DMS153 treated with DMSO at 0.1 percent for 48 hours (cell line): ENCODE data around the gene DUSP1.
"Not testable (repeated sequence)": the region's sequence is repeated elsewhere in the genome, so short reads cannot be mapped to it uniquely, and the experiment has no call there.

Experiments used
- DNase-seq: peaks from one replicate; lab custom pipeline; 2025; ENCODE audit not compliant: unreplicated experiment; lab: John Stamatoyannopoulos, UW

Gene DUSP1

GRCh38 chr5:172798422-172799215 lies 27.6 kb upstream of the DUSP1 start:
- no peak for DNase-seq

DNA sequence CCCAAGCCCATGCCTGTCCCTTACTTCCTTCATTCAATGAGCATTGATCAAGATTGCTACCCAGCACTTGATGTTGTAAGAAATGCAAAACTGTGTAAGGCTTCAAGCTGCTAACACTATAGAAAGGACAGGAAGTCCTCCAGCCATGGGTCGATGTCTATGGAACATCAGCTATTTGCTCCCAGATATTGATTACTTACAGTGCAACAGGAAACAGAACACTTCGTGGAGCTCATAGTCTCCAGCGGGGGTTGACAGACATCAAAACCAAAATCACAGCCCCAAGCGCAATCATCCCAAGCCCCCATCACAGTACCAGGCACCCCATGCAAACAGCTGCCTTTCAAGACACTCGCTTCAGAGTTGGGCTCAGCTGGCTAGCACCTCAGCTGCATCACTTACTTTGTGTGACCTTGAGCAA lies 26.8 kb upstream of the DUSP1 start:
- no peak for DNase-seq

DNA sequence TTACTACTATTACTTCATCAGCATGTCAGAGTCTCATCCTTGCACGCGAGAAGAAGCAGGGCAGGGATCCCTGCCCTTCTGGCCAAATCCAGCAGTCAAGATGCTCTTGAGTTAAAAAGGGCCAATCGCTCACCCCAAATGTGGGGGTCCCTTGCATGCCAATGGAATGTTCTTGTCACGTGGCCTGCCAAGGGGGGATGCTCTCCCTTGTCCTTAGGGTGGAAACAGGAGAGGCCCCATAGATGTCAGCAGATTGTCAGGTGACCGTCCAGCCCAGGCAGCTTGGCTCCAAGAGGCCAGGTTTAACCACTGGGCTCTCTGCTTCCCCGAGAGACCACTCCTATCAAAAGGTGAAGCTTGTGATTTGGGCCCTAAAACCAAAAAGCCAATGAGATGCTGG lies 25.3 kb upstream of the DUSP1 start:
- DNase-seq, result no peak

GRCh38 chr5:172795318-172795977 lies 24.5 kb upstream of the DUSP1 start:
- no peak for DNase-seq

- DNase-seq, result no peak
Observed at GRCh38 chr5:172793577-172794488, 22.8 kb upstream of the DUSP1 start.

DNA sequence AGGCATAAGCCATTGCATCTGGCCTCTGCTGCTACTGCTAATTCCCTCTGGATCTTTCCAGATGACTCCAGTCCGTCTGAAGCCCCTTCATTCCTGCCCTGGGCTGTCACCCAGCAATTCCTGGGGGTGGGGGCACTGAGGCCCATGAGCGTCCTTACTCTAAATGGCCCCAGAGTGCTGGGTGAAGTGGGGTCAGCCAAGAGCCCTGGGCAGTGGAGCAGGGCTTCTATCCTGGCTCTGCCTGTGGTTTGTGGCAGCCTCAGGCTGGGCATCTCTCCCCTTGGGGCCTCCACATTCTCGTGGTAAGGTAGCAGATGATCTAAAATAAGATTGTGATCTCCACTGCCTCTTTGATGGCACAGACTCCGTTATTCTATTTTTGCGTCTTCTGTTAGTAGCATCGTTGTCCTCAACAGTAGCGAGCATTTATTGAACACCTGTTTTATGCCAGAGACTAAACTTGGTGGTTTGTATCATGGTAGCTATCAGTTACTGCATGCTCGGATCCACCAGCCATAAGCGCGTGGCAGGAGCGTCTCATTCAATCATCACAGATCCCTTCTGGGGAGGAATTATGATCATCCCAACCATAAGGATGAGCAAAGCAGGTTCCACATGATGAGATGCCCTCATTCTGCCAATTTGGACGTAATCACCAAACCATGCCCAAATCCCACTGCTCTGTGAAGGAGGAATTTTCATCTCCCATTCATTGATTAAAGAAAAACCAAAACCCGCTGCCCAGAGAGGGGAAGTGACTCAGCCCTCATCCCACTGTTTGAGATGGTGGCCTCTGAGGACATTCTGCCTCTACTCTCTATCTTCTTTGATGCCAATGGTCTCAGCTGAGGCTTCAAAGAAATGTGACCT lies 21.9 kb upstream of the DUSP1 start:
- DNase-seq, result no peak

- no peak for DNase-seq
Observed at GRCh38 chr5:172791726-172792445, 20.9 kb upstream of the DUSP1 start.

GRCh38 chr5:172791286-172791685 lies 20.3 kb upstream of the DUSP1 start:
- no peak for DNase-seq

DNA sequence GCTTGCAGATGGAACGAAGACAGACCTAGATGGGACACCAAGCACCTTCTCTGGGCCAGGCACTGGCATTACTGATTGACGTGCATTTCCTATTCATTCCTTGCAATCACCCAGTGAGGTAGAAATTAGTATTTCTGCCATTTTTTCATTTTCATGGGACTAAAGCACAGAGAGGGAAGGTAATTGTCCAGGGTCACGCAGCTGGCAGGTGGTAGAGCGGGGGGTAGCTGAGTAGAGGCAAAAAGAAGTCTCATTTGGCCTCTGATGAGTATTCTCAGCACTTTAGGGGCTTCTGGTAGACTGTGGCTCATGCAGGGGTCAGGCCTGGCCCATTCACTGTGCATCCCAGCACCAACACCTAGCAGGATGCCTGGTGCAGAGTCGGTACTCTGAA lies 19.5 kb upstream of the DUSP1 start:
- no peak for DNase-seq

DNA sequence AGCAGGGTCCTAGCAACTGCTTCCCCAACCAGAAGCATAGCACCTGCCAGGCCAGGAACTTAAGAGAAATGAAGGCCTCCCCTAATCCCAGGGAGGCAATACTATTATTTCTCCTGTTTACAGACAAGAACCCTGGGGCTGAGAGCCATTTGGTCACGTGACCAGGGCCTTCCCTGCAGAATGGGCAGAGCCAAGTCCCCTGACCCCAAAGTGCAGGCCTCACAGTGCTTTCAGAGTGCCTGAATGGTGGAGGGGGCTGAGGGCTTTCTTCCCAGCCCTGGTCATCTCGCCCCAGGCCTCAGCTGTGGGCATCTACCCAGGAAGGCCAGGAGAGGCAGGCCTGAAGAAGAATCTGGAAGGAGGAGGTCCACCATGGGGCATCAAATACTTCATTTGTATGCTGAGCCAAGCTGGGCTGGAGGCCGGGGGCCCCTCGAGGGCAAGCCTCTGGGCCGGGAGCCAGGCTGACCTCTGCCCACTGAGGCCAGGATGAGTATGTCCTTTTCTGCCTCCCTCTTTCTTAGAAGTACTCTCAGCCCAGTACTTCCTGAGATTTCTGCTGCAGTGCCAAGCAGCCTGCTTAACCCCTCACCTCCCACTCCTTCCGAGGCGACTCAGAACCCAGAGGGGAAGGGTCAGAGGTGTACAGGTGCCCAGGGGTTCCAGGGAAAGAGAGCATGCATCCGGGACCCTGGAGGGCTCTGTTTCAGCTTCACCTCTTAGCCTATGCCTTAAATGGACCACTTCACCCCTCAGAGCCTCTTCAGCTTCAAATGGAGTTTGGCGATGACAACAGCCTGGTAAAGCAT lies 18.9 kb upstream of the DUSP1 start:
- DNase-seq, result no peak

DNA sequence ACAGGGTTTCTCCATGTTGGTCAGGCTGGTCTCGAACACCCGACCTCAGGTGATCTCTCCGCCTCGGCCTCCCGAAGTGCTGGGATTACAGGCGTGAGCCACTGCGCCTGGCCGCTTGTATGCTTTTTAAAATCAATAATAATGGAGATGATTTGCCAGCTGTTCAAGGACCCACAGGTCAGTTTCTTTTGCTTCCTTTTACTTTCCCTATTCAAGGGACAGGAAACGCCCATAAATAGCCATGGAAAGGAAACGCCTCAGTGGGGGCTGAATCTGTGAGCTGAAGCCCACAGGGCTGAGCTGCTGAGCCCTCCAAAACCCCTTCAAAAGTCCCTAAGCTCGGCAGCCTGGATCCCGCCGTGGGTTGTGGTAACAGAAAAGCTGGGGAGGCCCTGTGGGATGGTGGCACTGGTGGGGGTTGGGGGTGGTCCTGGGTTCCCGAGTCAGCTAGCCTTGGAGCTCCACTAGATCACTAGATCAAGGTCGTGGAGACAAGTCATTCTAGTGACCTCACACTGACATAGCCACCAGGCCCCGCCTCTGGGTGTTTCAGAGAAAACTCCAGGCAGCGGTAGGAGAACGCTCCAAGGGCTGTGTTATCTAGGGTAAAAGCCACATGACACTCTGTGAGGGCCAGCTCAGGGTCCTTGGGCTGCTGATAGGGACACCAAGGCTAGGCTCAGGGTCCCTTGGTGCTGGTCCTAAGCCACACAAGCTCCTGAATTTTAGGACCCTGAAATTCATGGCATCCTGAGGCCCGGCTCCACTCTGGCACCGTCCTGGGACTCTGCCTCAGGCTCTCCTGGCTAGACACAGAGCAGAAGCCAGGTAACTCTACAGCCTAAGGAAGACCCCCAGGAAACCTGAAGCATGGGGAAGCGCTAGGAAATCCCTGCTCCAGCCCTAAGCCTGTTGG lies 18.0 kb upstream of the DUSP1 start:
- DNase-seq, result no peak

- DNase-seq, result not testable (repeated sequence)
Observed at GRCh38 chr5:172787538-172787937, 16.5 kb upstream of the DUSP1 start.

DNA sequence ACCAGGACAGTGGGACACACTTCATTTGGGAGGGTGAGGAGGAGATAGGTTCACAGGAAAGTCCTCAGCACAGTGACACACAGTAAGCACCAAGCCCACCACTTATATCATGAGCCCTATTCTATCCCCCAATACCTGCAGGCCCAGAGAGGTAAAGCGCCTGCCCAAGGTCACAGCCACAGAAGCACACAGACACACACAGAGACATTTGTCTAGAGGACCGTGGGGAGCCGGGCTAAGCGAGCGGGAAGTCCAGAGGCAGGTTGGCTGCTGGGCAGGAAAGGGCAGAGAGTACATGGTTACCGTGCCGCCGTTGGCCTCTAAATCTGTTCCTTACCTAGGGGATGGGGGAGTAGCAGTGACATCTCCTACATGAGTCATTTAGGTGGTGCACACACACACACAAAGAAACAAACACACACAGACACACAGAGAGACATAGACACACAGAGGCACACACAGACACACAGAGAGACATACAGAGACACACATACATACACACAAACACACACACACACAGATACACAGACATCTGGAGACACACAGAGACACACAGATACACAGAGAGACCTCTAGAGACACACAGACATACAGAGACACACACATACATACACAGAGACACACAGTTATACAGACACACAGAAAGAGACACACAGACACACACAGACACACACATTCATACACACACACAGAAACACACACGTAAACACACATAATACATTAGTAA lies 15.9 kb upstream of the DUSP1 start:
- DNase-seq, result no peak

GRCh38 chr5:172785429-172786088 lies 14.6 kb upstream of the DUSP1 start:
- DNase-seq, result no peak

GRCh38 chr5:172784162-172784561 lies 13.2 kb upstream of the DUSP1 start:
- DNase-seq, result not testable (repeated sequence)

- not testable (repeated sequence) for DNase-seq
Observed at GRCh38 chr5:172783319-172783718, 12.3 kb upstream of the DUSP1 start.
